Left renal pelvis (tissue), 4 donors: ENCODE measurements around the gene PLA1A. TPM values are rescaled to one million over a fixed set of nuclear protein-coding genes. Genes with fewer than 3 reads are reported as not detected.
A peak's percentile ranks its signal among the peaks of the same experiment; 100 is the strongest.

ENCODE experiments used
- DNase-seq, 4 donors: peaks; one replicate each; pipeline ENCODE4 v3.0.0-alpha.2; 2013; ENCODE audit warnings: low read depth in 4 of 4, low spot score in 3 of 4
- polyA plus RNA-seq, 4 donors: library from polyadenylated mRNA; unstranded; fragments of 120-200 nt; gene quantifications; one replicate each; pipeline ENCODE4 v1.2.1, GENCODE V29; 2013; ENCODE audit not compliant: insufficient read length in 4 of 4

The PLA1A gene
- polyA plus RNA-seq, 4 donors, result 0.35 to 7.6 (median 7.2) TPM

GRCh38 chr3:119635719-119636118 is 38.0 kb downstream of the PLA1A start:
- DNase-seq, result no peak

GRCh38 chr3:119636249-119636648 is 38.6 kb downstream of the PLA1A start:
- DNase-seq, result no peak

- DNase-seq, result no peak
Observed at GRCh38 chr3:119636891-119637611, 39.4 kb downstream of the PLA1A start.

GRCh38 chr3:119637679-119638477 is 40.2 kb downstream of the PLA1A start:
- DNase-seq, result no peak

- no peak for DNase-seq
Observed at GRCh38 chr3:119639494-119640350, 42.0 kb downstream of the PLA1A start.

- DNase-seq, result no peak
Observed at GRCh38 chr3:119641416-119641815, 43.7 kb downstream of the PLA1A start.

- DNase-seq, result no peak
Observed at GRCh38 chr3:119642746-119643473, 45.2 kb downstream of the PLA1A start.

GRCh38 chr3:119643528-119643927 is 45.8 kb downstream of the PLA1A start:
- DNase-seq, result no peak

- no peak for DNase-seq
Observed at GRCh38 chr3:119644481-119644880, 46.8 kb downstream of the PLA1A start.

GRCh38 chr3:119645813-119646212 is 48.1 kb downstream of the PLA1A start:
- DNase-seq, result no peak

- peak in 1 of 4 donors; percentile 48 for DNase-seq
Observed at GRCh38 chr3:119647171-119647570, 49.5 kb downstream of the PLA1A start.

- no peak for DNase-seq
Observed at GRCh38 chr3:119647843-119648575, 50.3 kb downstream of the PLA1A start.

- no peak for DNase-seq
Observed at GRCh38 chr3:119649761-119650160, 52.1 kb downstream of the PLA1A start.

GRCh38 chr3:119652306-119653033 is 54.8 kb downstream of the PLA1A start:
- no peak for DNase-seq

GRCh38 chr3:119653876-119654275 is 56.2 kb downstream of the PLA1A start:
- no peak for DNase-seq

- DNase-seq, result no peak
Observed at GRCh38 chr3:119657887-119658702, 60.4 kb downstream of the PLA1A start.

- DNase-seq, result no peak
Observed at GRCh38 chr3:119658994-119659393, 61.3 kb downstream of the PLA1A start.

GRCh38 chr3:119659606-119660291 is 62.1 kb downstream of the PLA1A start:
- DNase-seq, result no peak
